AML-193 (cell line): ENCODE results near the gene MPPED2.

Source experiments
- DNase-seq, 2 experiments: peaks; one replicate each; lab custom pipeline; 2025; lab: John Stamatoyannopoulos, UW

MPPED2 gene

DNA sequence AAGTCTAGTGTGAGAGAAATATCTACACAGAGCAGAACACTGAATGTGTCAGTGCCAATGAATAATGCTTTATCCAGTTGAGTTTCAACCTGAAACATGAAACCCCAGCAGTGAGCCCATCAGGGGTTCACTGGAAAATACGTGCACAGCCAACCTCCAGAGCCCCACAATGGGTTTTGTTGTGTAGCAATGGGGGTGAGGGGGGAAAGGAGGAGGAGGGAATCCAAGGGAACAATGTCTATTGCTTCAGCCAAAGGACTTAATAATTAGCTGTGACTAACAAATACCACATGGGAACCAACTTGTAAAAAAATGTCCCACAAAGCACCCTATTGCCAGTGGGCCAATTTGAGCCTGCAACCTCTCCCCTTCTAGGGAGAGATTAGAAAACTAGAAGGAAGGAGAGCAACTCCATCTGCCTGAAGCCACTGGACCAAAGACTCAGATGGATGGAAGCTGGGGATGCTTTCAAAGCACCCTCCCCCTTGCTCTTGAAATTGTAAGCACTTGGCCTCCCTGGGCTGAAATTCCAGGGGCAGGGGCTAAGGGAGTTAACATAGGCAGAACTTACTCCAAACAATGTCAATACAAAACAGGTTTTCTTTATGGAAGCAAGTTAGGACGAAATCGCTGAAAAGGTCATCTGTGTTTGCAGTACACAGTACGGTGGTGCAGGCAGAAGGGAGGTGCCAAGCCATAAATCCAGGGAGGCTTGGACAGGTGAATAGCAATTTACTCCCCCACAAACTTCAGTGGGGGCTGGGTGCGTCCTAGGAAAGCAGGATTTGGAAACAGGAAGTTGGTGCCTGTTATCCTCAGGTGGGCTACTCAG lies 163.5 kb downstream of the MPPED2 start:
- DNase-seq: no peak

DNA sequence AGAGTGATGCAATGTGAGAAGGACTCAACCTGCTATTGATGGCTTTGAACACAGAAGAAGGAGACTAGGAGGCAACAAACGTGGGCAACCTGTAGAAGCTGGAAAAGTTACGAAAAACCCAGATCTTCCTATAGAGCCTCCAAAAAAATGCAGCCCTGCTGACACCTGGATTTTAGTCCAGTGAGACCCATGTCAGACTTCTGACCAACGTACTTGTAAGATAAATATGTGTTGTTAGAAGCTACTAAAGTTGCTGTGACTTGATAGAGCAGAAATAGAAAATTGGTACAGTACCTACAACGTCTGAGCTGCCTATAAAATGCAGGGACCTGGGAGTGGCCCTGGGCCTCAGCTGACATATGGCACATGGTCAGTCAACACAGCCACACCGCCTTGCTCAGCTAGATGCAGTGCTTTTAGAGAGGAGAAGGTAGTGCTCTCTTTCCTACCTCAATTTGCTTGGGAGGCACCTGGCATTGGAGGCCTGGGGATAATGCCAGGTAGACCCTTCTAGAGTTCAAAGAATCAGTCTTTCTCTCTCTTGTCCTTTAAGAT lies 165.8 kb downstream of the MPPED2 start:
- DNase-seq: no peak

DNA sequence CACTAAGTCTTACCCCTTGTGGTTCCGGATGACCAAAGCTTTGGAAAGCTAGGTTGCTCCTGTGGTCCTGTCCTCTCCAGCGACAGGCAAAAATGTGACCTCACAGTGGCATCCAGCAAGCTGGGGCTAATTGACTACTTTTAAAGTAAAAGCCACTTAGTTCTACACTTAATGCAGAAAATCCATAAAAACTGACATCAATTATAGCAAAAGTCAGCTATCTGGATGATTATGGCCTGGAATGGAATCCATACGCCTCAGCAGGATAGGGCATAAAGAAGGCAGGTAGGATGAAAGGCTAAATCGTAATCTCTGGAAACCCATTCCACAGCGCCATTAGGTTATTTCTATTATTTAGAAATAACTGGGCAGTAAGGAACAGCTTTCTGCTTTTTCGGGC lies 171.3 kb downstream of the MPPED2 start:
- no peak for DNase-seq

DNA sequence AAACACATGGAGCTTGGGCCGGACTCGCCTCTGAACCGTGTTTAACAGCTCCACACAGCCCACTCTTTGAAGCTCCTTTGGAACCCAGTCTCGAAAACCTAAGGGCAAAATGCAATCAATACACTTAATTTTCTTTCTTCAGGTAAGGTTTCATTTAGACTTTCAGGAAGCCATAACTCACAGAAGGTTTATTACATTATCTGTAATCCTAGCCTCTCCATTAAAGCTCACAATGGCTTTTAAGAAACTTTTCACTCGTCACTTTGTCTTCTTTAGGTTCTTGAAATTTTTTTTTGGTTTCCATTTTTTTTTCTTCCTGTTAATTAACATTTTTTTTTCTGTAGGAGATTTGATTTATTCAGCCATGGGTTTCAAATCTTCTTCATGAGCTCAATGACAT lies 171.9 kb downstream of the MPPED2 start:
- DNase-seq: no peak

DNA sequence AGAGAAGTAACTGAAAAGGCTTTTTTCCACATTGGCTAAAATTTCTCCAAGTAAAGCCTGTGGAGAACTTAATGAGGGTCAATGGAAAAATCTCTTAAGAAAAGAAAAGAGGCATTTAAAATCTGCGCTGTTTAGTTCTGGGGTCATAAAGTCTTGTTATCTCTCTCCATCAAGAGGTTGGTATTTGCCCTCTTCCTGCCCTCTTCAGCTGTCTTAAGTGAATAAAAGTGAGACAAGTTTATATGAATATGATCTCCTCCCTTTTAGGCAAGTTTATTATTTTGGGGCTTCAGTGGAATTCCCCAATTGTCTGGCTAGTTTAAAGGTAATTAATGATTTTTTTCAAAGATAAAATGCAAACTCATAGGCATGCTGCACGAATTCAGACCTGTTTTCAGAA lies 173.6 kb downstream of the MPPED2 start:
- no peak for DNase-seq

DNA sequence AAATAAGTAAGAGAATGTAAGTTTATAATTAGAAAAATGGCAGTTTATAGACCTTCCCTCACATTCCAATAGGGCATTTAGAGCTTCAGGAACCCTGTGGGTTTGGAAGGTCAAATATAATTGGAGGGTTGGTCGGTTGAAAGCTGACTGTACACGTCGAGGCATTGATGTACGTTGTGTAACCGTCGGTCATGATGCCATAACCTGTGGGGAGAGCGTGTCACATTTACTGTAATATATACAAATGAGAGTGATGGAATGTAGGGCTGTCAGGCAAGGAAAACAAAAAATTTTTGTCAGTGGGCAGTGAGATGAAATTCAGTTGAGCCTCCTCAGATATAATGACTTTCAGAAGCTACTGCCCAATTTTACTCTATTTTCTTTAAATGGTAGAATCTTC lies 174.8 kb downstream of the MPPED2 start:
- no peak for DNase-seq

DNA sequence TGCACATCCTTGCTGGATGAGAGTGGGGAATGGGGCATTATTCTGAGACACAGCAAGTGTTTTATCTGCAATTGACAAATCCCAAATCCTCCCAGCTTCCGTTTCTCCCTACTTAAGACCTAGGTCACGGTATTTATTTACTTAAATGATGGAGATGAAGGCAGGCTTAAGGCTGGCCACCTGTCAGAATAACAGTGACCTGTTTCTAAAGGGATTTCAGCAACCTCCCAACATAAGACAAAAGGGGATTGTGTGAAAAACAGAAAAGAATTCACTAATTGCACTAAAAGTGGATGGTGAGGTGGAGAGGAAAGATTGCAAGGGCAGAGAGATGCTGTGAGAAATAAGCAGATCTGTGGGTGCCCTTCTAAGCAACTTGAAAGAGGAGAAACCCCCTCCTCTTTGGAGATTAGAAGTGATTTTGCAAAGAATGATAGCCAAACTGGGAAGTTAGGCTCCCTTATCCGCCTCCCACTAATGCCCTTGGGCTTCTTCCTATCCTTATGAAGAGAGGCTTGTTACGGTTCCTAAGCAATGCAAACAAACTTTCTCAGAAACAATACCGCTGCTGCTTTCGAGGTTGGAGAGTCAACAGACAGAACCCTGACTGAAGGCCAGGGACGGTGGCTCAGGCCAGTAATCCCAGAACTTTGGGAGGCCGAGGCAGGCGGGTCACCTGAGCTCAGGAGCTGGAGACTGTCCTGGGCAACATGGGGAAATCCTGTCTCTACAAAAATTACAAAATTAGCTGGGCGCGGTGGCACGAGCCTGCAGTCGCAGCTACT lies 179.0 kb downstream of the MPPED2 start:
- DNase-seq: no peak

DNA sequence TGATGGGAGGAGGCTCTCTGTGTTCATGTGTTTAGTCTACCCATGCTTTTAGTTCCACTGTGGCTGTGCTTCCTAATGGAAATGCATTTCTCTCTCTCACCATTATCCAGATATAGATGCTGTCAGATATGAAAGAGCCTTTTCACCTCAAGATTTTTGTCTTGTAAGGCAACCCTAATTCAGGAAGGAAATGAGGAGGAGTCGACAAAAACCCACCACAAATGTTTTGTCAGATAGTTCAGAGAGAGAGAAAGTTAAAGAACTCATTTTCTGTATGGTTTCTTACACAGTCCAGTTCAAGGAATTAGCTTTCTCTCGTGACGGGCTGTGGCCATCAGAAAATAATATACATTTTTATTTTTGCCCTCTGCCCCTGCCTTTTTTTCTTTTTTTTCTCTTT lies 180.8 kb downstream of the MPPED2 start:
- DNase-seq: no peak

DNA sequence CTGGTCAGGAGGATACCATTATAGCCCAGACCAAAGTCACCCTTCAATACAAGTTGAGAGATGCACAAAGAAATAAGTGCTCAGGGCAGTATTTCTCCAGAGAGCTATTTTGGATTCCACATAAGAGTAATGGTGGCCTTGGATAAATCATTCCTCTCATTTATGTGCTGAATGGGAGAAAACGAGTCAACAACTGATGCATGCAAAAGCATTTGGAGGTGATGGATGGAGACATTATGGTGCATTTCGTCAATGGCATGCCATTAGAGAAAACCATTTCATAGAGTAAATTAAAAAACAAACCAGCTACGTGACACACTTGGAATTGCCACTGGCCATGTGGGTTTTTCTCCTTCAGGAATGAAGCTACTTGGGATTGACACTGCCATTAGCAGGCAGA lies 182.0 kb downstream of the MPPED2 start:
- DNase-seq: no peak

DNA sequence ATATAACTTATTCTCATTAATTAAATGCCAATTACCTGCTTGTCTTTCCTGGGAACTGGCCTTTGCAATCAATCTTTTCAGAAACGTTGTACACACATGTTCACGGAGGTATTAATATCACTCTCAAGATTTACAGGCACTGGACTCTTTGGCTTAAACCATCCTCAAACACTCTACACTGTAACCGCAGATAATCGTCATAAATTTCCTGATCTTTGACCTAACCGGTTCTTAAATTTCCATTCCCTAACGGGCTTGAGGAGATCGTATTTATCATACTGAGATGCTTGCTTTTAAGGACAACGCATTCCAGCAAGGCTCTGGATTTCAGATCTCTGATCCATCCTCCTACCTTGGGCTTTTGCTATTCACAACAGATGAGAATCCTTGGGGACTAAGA lies 190.4 kb downstream of the MPPED2 start:
- DNase-seq: no peak

DNA sequence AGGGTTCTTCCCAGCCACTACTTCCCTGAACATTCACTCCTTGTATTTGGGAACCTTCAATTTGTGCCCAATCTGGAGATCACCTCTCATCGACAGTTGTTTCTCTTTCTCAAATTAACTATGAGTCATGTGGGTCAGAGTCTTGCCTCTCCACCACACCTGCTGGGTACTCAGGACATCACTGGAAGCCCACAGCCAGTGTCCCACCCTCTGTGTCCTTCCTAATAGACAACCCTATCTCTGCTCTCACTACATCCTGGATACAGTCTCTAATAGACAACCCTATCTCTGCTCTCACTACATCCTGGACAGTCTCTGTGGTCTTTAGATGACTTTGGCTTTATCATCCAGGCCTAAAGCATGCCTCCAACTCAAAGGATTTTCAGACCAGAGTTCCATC lies 193.1 kb downstream of the MPPED2 start:
- no peak for DNase-seq

DNA sequence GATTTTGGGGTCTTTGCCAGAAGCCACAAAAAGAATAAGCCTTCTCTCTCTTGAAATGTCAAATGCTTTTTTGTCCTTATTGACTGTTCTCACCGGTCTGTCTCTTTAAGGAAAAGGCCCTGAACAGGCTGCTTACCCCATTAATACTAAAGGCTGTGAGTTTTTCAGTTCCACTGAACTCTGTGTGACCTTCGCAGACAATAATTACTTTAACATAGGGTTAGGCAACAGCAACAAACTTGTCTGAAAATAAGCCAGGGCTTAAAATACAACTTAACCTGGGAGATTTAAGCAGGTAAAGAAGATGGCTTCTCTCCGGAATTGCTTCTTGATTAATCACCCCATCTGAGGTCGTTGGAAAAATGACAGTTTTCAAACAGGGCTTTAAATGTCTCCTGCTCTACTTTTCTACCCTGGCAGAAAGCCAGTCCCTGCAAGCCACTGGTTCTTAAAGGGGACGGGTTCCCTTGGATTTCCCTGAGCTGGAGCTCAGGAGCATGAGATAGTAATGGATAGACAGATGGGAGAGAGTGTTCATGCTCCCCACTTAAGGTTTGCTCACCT lies 193.8 kb downstream of the MPPED2 start:
- DNase-seq: no peak

DNA sequence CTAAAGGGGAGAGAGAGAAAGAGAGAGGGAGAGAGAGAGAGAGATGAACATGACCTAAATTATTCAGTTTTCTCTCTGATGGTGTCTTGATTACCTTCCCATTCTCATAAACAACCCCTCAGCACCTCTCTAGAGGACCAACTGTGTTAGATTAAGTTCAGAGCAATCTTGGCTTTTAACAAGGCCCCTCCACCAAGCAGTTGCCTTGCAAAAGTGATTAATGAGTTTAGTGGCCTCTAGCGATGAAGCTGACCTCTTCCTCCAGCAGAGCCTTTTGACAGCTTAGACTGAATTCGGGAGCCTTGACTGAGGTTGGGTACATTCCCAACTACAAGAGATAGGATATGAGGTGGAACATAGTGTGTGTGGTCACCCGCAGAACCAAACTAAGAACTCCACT lies 197.2 kb downstream of the MPPED2 start:
- DNase-seq: no peak

DNA sequence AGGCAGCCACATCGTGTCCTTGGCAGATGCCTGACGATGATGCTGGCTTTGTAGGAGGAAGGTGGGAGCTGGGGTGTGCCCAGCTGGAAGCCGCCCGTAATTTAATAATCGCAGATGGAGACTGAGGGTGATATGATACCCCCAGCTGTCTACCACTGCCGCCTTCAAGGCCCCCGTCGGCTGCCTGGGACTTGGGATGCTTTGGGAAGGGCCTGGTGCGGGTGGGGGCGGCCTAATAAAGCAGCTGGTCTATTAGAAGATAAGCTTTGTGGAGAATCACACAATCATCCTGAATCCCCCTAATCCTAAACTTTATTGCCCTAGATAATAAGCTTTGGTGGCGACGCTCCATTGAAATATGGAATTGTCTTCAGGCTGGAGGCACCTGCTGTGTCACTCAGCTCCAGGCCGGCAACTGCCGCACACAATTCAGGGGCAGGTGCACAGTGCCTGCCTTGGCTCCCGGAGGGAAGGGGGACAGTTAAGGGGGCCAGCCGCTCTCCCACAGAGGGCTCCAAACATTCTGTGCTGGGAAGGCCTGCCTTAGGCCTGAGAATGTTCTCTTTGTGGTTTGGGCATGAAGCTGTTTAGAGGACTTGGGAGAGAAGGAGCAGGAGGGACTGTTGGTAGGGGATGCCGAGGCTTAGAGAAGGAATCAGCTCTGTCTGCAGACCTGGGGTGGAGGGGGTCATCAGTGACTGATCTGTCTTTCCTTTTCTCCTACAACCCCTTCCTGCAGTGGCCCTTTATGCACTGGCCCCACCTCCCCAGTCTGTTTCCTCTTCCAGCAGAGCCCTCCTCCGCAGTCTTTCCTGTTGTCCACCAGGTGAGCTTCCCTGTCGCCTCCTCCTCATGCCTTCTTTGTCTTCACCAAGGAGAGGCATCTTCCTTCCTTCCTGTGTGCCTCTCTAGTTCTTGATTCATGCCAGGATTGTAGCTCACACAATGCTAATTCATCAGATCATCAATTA lies 198.0 kb downstream of the MPPED2 start:
- no peak for DNase-seq

DNA sequence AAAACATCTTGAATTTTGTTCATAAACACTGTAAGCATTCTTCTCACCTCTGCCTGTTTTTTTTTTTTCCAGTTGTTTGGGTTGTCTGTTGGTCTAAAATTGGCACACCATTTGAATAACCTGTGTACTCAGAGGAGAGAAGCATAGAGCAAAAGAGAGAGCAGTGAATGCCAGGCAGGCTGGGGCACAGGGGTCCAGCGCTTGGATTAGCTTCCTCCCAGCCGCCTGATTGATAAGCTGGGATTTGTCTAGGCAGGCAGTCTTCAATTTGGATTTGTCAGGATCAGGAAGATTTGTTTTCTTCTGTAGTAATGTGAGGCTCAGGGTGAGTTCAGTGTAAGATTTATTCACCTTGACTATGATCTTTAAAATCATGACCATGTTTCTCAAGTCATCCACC lies 204.3 kb downstream of the MPPED2 start:
- DNase-seq: no peak

DNA sequence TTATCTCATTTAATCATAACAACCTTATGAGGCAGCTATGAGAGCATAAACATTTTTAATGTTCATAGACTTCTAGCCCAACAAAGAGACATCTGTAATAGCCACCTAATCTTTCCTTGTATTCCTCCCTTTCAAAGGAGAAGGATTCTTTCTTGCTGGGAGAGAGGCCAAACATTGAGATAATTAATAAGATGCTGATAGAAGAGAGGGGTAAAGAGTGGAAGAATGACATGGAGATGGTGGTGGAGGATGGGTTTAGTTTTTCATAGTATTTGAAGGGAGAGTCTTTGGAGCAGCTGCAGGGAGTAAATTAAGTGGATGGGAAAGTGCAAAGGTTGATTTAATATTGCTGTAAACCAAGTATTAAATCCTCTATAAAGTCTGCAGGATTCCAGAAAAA lies 205.3 kb downstream of the MPPED2 start:
- DNase-seq: no peak

DNA sequence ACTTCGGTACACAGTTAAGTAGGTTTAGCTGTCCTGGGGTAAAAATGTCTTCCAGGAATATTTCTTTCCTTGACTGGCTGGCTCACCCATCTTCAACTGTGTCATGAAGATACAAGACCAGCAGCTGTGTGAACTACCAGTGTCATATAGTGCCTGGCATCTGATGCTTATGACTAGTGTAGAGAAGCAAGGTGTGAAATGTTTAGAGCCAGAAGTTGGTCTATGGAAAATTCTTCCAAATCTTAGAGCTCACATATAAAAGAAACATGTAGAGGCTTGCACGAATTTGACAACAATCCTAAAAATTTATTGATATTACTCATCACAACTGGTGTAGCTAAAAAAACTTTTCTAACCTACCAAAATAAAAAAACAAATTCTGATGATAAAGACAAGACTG lies 208.8 kb downstream of the MPPED2 start:
- no peak for DNase-seq

DNA sequence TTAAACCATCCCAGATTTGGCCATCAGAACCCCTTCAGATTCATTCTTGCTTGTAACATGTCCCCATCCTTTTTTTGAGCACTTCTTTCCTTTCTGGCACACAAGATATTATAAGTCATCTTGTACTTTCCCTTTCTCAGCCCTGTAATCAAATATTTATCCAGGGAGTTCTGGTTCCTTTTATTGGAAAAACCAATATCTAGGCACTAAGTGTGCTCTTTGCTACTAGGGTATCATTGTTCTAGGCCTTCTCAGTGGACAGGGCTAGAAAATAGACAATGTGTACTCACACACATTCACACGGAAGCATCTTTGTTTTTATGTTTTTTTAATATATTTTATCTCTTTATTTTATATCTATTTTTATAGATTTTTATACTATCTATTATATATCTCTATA lies 216.0 kb downstream of the MPPED2 start:
- DNase-seq: no peak

DNA sequence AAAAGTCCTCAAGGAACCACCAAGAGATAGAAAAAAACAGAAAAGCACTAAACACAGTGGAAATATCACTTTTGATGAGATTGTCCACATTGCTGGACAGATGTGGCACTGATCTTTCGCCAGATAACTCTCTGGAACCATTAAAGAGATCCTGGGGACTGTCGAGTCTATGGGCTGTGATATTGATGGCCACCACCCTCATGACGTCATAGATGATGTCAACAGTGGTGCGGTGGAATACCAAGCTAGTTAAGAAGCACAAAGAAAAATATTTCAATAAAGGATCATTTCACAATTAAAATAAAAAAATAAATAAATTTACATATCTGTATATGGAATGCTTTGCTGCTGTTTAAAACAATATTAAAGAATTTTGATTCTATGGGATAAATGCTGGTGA lies 217.8 kb downstream of the MPPED2 start:
- DNase-seq: no peak

DNA sequence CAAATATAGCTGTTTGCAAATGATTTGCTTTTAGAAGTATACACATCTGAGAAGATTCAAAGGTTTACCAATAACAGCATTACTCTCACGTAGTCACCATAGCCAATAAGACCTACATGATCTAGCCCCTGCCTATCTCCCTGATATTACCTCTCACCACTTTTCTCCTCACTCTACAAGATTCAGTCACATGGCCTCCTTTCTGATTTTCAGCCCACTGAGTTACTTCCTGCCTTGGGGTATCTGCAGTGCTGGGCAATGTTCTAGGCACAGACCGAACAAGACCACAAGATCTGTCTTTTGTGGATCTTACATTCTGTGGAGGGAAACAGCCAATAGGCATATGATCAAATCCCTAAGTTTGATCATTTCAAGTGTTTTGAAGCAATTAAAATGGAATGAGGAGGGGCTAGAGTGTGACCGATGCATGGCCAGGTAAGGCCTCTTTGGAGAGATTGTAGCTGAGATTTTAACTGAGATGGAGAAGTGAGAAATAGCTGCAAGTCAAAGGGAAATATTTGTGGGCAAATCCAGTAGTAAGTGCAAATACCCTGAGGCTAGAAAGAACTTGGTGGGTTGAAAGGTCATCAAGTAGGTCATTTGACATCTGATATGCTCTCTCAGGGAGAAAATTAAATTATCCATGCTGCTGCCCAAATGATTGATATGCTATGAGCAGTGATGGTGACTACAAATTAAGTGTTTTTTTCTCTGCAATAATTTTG lies 220.2 kb downstream of the MPPED2 start:
- DNase-seq: no peak
